ENCODE results near the gene SGCE.

Gene SGCE

DNA sequence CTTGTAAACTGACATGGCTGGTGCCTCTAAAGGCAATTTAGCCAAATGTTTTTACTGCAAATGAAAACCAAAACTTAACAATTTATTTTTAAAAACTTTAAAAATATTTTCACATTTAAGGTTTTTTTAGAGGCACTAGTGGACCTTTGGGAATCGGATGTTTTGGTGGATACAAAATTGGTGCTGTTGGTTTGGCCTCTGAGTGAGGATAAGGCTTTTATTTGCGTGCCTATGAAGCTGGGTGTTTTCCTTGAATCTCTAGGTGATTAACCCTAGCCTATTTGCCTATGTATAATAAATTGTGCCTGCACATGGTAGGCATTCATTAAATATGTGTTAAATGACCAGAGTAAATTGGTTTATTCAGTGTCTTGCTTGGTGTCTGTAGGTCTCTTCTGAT, 2.9 kb upstream of the SGCE start:
- no peak for DNase-seq (ENCODE audit: low spot score)

DNA sequence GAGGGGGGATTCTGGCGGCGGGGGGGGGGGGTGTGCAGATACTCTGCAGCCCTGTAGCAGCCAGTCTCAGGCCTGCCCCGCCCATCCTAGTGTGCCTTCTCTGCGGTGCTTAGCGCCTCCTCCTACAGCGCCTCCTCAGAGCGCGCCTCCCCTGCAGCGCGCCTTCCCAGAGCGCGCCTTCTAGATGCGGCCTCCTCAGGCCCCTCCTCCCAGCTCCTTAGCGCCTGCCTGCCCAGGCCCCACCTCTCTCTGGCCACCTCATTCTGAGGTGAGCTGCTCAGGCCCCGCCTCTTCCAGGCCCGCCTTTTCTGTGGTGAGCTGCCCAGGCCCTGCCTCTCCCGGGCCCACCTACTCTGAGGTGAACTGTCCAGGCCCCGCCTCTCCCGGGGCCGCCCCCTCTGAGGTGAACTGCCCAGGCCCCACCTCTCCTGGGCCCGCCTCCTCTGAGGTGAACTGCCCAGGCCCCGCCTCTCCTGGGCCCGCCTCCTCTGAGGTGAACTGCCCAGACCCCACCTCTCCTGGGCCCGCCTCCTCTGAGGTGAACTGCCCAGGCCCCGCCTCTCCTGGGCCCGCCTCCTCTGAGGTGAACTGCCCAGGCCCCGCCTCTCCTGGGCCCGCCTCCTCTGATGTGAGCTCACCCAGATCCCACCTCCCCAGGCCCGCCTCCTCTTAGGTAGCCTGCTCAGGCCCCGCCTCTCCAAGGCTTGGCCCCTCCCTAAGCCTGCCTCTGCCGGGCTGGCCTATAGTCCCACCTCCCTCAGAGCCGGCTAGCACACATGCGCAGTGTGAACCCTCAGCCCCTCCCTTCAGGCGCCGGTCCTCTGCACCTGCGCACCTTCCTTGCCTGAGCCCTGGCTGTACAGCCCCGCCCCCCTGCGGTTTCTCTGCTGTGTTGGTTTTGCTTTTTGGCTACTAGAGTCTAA, 2.1 kb upstream of the SGCE start:
- peak; percentile 96 for DNase-seq (ENCODE audit: low spot score)

DNA sequence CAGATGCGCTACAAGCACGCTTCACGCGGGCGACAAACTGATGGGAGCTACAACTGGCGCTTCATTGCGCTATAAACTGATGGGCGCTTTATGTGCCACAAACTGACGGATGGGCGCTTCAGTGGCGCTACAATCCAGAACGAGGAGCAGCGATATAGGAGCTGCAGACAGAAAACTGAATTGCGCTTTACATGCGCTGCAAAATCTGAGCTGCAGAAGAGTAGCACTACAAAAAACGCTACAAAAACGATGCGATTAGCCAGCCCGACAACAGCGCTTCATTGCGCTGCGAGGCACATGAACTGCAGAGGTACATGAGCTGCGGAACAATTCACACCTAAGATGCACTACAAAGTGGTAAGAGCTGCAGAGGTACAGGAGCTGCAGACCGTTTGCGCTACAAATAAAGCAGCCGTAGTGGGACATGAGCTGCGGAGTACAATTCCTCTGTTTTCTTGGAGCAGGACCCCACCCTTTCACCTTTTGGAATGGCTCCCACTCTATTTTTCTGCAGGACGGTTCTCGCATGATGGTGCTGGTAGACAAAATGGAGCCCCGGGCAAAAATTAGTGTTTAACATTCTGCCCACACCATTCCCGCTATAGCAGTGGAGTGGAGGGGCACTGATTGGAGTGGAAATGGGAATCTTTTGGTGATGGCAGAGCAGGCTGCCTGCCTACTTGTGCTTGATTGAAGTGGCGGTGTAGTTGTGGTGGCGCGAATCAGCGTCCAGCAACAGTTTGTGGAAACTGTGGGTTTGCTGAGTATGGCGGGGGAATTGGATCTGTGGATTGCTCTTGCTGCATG, 1.2 kb upstream of the SGCE start:
- DNase-seq (ENCODE audit: low spot score) = peak; percentile 11

DNA sequence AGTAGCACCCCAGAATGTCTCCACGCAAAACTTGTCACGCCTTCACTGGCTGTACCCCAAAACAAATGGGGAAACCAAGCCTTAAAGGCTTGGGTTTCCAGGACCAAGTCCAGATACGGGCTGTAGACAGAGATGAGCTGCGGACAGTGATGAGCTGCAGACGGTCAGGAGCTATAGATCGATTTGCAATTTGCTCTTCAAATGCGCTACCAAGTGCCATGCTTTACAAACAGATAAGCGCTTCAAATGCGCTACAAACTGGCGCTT, 658 bp upstream of the SGCE start:
- no peak for DNase-seq (ENCODE audit: low spot score)

DNA sequence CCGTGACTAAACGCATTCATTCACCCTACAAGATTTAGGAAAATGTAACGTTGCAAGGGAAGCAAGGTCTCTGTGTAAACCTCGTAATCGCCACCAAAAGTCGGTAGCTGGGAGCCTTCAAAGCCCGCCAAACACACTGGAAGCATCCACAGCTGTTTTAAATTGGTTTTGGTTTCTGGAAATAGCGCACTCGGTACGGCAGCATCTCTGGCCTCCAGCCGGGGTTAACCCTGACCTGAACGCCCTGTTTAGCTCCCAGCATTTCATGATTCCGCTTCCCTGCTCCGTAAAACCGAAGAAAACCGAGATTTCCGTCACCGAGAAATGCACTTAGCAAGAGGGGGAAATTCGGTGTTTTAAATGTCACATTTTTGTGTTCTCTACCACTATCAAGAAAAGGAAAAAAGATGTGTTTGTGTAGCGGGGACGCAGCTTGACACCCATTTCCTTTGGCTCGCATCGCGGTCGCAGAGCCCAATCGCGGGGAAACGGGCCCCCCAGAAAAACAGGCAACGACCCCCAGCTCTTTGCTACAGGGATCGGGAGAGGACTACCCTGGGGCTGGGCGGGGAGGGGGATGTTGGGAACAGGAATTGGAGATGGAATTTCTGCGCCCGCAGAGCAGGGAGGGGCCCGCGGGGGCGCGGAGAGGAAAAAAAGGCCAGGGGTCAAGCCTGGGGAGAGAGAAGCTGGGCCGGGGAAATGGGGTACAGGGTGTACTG, 646 bp downstream of the SGCE start:
- no peak for DNase-seq (ENCODE audit: low spot score)

DNA sequence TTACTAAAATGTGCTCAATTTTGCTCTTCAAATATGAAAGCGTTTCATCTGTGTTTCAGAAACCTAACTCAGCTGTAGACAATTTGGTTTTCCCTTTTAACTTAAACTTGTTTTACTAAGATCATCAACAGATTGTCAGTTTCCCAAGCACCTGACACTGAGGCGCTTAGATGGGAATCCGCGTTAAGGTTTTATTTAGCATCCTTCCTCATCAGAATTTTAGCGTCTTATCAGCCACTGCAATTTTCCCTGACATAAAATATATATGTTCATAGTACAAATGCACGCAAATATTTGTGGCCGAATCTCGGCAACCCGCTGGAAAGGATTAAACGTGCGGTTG, 1.2 kb downstream of the SGCE start:
- DNase-seq (ENCODE audit: low spot score) = no peak

DNA sequence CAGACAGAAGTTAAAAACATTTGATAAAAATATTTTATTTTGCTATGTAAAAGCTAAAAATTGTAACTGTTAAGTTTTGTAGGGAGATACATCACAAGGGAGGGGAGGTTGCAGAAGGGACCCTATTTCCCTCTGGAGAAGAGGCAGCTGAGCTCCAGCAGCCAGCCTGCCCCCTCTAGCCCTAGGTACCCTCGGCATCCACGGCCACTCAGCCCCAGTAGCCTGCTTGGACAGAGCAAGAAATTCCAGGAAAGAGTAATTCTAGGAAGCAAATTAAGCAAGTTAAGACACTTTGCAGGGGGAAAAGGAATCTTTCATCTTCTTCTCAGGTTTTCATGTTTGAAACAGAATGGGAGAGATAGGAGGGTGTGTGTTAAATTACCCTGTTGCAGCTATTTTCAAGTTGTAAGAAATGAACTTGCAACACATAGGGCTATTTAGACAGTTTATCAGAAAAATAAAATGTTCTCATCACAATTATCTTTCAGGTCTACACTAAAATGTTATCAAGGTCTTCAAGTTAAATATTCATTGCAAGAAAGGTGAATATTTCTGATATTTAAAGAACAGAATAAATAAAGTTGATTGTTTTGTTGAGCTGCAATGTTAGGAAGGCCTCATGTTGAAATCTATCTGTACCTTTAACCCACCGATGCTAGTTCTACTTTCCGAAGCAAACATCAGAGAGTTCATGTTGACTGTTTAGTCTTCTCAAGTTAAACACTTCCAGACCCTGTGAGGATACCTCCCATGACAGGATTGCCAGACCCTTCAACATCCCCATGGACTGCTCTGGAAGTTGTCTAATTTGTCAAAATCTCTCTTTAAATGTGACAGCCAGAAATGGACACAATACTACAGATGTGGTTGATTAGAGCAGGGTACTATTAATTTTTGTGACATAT, 5.5 kb downstream of the SGCE start:
- no peak for DNase-seq (ENCODE audit: low spot score)

DNA sequence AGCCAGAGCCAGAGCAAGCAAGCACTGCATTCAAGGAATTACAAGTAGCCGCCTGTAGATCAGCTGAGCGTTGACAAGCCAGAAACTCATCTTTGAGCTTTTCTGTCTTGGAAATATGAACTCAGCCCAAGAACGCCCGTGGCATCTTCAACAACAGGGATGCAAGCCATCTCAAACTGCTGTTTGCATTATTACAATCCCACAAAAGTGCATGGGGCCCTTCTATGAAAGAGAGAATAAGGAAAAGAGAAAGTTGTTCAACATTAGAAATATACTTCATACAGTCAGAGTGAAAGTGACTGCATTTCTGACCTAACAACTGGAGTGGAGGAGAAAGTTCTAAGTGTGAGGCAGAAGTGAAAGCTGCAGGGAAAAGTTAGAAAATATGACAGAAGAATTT, 6.5 kb downstream of the SGCE start:
- DNase-seq (ENCODE audit: low spot score) = no peak

DNA sequence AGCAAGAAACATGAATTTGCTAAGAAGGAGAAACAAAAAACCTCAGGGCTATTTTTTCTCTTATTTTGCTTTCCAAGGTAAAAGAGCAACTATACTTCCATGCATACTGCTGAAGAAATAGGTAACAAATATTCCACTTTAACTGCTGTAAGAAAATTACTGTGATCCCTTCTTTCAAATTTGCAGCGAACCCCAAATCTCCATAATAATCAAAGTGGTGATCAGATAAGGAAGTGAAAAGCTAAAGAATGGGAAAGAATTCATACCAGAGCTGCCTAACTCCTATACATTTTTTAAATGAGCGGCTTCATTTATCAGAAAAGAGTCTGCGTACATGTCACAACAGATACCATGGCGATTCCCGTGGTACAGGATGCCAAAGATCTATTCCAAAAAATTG, 7.2 kb downstream of the SGCE start:
- DNase-seq (ENCODE audit: low spot score) = no peak

DNA sequence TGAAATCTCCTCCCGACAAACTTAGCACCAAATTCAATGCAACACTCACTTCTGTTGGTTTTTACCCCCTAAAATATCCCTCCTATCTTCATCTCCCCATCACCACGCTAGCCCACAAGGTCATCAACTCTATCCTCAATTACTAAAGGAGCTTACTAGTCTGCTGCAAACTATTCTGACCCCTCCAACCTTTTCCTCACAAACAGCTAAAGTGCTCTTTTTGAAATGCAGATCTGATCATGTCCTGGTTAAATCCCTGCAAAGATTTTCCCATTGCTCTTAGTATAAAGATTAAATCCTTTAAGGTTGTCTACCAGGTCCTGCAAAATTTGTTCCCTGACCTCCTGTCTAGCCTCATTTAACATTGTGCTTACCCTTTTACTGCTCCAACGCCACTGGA, 8.6 kb downstream of the SGCE start:
- no peak for DNase-seq (ENCODE audit: low spot score)

DNA sequence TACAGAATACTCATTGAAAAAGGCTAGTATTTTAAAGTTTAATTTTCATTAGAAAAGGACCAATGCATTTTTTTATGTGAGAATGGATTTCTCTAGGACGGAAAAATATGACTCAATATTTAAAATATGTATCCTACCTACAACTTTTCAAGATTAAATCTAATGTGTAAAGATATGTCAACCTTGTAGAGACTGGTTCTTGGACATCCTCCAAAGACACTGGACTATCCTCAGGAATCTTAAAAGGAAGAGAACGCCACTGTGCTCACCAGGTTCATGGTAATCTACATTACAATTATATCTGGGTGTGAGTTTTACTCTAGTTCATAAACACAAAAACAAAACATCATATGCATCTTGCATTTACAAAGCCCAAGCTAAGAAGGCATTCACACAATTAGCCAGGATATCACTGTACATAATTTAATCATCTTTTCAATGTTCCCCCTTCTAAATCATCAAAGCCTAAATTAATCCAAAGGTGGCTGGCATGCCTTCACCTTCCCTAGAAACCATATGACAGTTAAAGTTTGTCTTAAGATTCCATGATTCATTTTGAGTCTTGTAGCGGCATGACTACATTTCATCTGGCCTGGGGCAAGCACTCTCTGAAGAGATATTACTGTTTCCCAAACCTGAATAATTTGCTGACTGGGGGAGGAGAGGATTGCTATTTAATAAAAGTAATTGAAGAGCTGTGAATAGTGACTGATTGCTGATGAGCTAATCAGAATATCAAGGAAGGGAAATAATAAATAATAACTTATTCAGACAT, 12.0 kb downstream of the SGCE start:
- no peak for DNase-seq (ENCODE audit: low spot score)

DNA sequence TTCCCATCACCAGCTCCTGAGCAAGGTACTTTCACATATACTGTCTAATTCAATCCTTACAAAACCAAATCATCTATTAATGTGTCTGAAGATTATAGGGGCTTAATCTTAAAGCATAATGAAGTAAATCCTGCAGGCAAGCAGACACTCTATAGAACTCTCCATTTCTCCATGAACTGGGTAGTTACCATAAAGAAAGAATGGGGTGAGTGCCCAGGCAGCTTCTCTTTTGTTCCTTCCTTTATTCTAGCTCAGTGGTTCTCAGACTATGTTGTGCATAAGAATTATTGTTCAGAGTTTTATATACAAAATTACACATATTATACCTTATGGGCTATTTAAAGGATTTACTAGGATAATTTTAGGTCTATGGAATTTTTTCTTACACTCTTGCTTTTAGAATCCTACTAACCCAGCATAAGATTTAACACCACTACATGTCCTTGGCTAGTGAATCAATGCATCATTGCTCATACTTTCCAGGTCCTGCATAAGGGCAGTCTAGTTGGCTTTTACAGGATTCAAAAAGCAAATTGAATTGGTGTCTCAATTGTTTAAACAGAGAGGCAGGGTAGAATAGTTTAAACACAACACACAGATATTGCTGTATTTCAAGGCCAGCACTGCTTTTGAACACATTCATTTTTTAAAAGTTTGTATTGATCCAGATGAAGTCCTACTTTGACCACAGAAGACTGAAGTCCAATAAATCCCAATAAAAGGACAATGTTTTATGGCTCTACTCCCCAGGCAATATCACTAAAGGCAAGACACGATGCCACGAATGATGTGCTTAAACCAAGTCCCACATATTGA, 12.9 kb downstream of the SGCE start:
- no peak for DNase-seq (ENCODE audit: low spot score)

DNA sequence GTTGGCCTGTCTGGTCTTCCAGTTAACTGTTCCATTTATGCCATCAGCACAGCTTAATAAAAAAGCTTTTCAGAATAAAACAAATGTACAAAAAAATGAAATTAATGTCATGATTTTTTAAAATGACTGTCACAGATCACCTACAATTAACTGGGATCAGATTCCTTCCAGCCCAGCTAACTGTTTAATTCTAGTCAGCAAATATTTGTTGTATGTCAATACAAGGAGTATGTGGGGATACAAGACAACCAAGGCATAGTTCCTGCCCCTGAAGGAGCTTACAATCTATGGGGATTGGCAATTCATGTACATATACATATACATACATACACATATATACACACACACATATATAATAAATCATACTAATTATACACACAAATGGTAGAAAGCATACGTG, 16.5 kb downstream of the SGCE start:
- DNase-seq (ENCODE audit: low spot score) = no peak

DNA sequence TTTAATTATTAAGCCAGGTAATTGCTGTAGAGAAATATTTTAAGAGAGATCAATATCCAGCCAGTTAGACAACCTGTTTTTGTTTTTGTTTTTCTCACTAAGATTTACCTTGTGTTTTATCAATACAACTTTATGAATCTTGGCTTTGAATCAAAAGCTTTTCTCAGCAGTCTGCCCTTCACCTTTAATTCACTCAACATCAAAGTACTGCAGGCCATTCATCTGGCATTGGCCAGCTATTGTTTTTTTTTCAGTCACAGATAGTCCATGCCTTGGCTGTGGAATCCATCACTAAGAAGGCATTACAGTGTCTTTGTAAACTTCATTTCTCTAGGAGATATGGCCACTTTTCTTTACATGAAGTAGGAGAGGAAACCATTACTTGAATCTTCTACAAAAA, 20.2 kb downstream of the SGCE start:
- DNase-seq (ENCODE audit: low spot score) = no peak

DNA sequence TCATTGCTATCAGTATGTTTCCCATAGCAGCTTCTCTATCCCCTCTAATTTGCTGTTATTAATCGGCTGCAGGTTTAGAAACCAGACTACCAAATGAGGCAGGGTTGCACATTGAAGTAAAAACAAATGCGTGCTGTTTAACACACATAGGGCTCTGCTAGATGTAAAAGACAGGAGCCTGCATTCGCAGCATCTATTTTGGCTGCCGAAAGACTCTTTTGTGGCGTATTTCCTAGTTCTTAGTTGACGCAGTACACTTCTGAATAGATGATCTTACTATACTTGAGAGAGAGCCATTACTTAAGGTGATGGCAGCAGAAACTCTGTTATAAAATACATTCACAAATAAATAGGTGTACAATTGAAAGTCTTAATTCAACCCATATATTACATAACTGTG, 21.4 kb downstream of the SGCE start:
- no peak for DNase-seq (ENCODE audit: low spot score)

DNA sequence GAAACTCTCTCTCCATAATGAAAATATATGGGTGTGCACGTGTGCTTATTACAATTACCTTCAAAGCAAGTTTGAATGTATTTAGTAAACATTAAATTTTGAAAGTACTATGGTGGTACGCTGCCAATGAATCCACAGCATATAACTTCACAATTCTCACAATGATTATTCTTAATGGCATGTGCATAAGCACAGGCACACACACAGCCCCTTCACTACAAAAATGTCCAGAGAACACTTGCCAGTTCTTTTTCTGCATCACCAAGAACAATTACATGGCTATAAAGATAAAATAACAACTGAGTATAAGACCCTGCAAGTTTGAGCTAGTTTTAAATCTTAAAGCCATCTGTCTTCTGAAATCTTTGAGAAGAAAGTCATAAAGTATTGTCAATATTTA, 22.2 kb downstream of the SGCE start:
- DNase-seq (ENCODE audit: low spot score) = no peak

DNA sequence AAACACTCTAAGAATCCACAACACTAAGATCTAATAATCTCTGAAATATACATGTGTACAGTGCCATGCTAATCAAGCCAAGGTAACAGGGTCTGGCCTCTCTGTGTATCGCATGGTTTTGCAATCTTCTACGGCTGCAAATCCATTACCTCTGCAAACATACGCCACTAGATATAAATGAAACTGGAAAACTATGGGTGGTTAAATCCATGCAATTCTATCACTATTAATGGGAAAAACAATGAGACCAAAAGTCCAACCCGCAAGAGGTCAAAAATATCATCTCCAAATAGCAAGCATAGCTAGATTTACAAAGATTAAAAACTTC, 23.0 kb downstream of the SGCE start:
- DNase-seq (ENCODE audit: low spot score) = no peak

DNA sequence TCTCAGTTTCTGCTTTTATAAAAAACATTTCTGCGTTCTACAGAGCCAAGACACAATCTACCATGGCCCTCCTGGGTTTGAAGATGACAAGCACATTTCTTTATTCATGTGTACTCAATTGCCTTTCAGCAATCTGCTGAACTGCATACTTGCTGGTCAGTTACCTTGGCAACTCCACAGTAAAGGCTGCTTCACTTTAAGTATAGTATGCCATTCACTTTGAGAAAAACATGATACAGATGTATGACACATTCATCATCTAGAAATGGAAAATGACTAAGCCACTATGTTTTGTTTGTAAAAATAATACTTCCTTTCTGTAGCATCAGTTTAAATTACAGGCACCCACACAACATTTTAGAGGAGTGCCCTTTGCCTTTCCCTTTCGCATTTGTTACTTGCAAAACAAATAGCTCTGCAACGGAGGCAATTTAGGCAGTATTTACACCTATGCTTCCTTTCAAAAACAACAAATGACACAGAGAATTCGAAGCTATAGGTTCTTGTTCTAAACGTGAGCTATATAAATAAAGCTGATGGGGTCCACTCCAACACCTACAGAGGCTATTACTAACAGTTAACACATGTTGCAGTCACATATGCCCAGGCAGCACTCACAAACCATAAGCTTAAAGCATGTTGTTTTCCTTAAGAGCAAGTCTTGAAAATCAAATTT, 23.5 kb downstream of the SGCE start:
- no peak for DNase-seq (ENCODE audit: low spot score)

DNA sequence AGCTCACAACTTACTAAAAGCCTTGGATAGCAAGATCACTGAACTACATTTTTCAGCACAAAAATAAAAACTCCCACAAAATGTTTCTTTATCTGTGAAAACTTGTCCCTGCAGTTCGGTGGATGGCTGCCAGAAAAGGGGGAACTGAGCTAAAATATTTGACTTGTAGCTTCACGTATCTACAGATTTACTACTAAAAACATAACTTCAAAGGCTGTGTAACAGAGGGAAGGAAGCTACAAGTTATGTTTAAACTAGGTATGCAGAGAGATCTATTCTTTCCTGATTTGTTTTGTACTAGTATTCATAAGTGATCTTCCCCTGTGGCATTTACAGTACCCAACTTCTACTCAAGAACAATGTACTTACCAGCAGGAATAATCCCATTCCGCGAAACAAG, 25.1 kb downstream of the SGCE start:
- no peak for DNase-seq (ENCODE audit: low spot score)

DNA sequence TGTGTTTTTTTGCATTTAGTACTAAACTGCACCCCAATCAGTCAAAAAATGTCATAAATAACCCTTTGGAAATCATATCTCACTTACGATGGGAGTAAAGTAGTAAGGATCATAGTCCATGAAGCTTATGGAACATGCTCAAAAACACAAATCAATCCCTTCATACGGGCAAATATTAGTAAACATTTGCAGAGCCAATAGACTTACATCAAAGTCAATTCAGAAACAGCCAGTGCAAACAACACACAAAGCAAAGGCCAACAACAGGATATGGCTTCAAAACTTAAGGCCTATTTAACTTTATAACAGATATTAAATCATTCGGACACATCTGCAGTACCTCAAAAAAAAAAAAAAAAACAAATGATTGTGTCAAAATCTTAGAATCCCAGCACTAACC, 32.1 kb downstream of the SGCE start:
- DNase-seq (ENCODE audit: low spot score) = no peak

All from CD4-positive, alpha-beta T cell treated with Interleukin-15 for 4 hours (primary cell).